Tibial nerve (tissue), 4 donors: Measurements from ENCODE around the gene USB1. TPM values are rescaled to one million over a fixed set of nuclear protein-coding genes. Genes with fewer than 3 reads are reported as not detected.

Experiments used
- DNase-seq, 2 donors: peaks; one replicate each; pipeline ENCODE4 v3.0.0-alpha.2; 2019; ENCODE audit warnings: low spot score in 2 of 2
- H3K27ac ChIP-seq, 4 donors: fragments of 200-600 bp; sonication (generic) in 3 of 4; one replicate each; pipeline ENCODE4 v1.5.1; 2017 to 2019; ENCODE audit warnings: mild to moderate bottlenecking in 1 of 4
- H3K27me3 ChIP-seq, 2 donors: fragments of 200-600 bp; sonication (generic) in 1 of 2; one replicate each; pipeline versions ENCODE4 v1.5.1 to v1.6.0; 2017 to 2019
- H3K36me3 ChIP-seq, 3 donors: fragments of 200-600 bp; sonication (generic); one replicate each; pipeline ENCODE4 v1.5.1; 2018 to 2019
- H3K4me1 ChIP-seq, 4 donors: fragments of 200-600 bp; sonication (generic) in 3 of 4; one replicate each; pipeline ENCODE4 v1.5.1; 2017 to 2019
- H3K4me3 ChIP-seq, 4 donors: fragments of 200-600 bp; sonication (generic) in 3 of 4; one replicate each; pipeline ENCODE4 v1.5.1; 2017 to 2019; ENCODE audit warnings: mild to moderate bottlenecking in 1 of 4, moderate library complexity in 1 of 4
- H3K9me3 ChIP-seq, 4 donors: fragments of 200-600 bp; sonication (generic) in 3 of 4; one replicate each; pipeline ENCODE4 v1.5.1; 2017 to 2019
- EP300 ChIP-seq, 2 donors: sonication (generic); formaldehyde crosslinking; IDR thresholded peaks; one replicate each; pipeline ENCODE4 v1.6.1; 2017; ENCODE audit warnings: antibody characterized with exemption in 2 of 2, mild to moderate bottlenecking in 1 of 2
- POLR2A ChIP-seq, 2 donors: fragments of 450-650 bp; IDR thresholded peaks; one replicate each; pipeline ENCODE4 v1.6.1; 2017; ENCODE audit warnings: antibody characterized with exemption in 2 of 2, mild to moderate bottlenecking in 2 of 2, moderate library complexity in 2 of 2
- WGBS, 2 donors: methylation state at CpG; one replicate each; pipeline ENCODE4 v1.1.5; 2018; 5-methylcytosine and 5-hydroxymethylcytosine counted together
- total RNA-seq, 4 donors: library from RNA; depleted of rRNA; stranded (reverse); fragments of >200 nt; gene quantifications; one replicate each; pipeline ENCODE4 v1.1.0, GENCODE V29; 2016
- TF ChIP-seq, protein P1 (sequence below), 5 experiments: fragments of 200-600 bp in 3 of 5; fragments of 450-650 bp in 2 of 5; sonication (generic) in 3 of 5; IDR thresholded peaks; one replicate each; pipeline ENCODE4 v1.5.1; 2016 to 2019; ENCODE audit warnings: antibody characterized with exemption in 5 of 5, mild to moderate bottlenecking in 3 of 5, moderate library complexity in 2 of 5

USB1 gene
- total RNA-seq, 4 donors from 2014 or later = 23.1 to 80.4 (median 31.6) TPM

GRCh38 chr16:57962046-57962445 is 39.2 kb upstream of the USB1 start:
- H3K27me3 ChIP-seq = no peaks in the 10 kb centered on the region
- 61 to 69% methylated on average over 5 of the region's 5 CpGs for WGBS, 2 donors
- no peak for DNase-seq
- TF ChIP-seq, protein P1, sequence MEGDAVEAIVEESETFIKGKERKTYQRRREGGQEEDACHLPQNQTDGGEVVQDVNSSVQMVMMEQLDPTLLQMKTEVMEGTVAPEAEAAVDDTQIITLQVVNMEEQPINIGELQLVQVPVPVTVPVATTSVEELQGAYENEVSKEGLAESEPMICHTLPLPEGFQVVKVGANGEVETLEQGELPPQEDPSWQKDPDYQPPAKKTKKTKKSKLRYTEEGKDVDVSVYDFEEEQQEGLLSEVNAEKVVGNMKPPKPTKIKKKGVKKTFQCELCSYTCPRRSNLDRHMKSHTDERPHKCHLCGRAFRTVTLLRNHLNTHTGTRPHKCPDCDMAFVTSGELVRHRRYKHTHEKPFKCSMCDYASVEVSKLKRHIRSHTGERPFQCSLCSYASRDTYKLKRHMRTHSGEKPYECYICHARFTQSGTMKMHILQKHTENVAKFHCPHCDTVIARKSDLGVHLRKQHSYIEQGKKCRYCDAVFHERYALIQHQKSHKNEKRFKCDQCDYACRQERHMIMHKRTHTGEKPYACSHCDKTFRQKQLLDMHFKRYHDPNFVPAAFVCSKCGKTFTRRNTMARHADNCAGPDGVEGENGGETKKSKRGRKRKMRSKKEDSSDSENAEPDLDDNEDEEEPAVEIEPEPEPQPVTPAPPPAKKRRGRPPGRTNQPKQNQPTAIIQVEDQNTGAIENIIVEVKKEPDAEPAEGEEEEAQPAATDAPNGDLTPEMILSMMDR (IDR thresholded peaks at IDR 0.05) = no peak
- TF ChIP-seq EP300 (IDR thresholded peaks at IDR 0.05) (no peak), POLR2A (IDR thresholded peaks at IDR 0.05) (no peak)
- H3K4me1 ChIP-seq = peaks cover 0 to 3% (median 0%) of the 10 kb centered on the region in 4 donors
- no peak overlapping the region for H3K4me3 ChIP-seq
- H3K27ac ChIP-seq = no peak overlapping the region
- H3K9me3 ChIP-seq = no peaks in the 10 kb centered on the region
- H3K36me3 ChIP-seq = no peaks in the 10 kb centered on the region

- H3K27ac ChIP-seq = no peak overlapping the region
- H3K36me3 ChIP-seq = no peaks in the 10 kb centered on the region
- TF ChIP-seq, protein P1 (IDR thresholded peaks at IDR 0.05) = no peak
- TF ChIP-seq EP300 (IDR thresholded peaks at IDR 0.05) = no peak
- TF ChIP-seq POLR2A (IDR thresholded peaks at IDR 0.05) = no peak
- no peaks in the 10 kb centered on the region for H3K9me3 ChIP-seq
- no peaks in the 10 kb centered on the region for H3K27me3 ChIP-seq
- no peak for DNase-seq
- no peak overlapping the region for H3K4me3 ChIP-seq
- 67 to 75% methylated on average over 9 of the region's 9 CpGs for WGBS, 2 donors
- peaks cover 0 to 3% (median 0%) of the 10 kb centered on the region in 4 donors for H3K4me1 ChIP-seq
These were observed 38.5 kb upstream of the USB1 start for GRCh38 chr16:57962756-57963155.

GRCh38 chr16:57964157-57964700 is 37.0 kb upstream of the USB1 start:
- Histone ChIP-seq H3K36me3 (no peaks in the 10 kb centered on the region), H3K27me3 (no peaks in the 10 kb centered on the region), H3K4me1 (peaks cover 0 to 3% (median 0%) of the 10 kb centered on the region in 4 donors), H3K4me3 (no peak overlapping the region), H3K9me3 (no peaks in the 10 kb centered on the region), H3K27ac (no peak overlapping the region)
- 73 to 79% methylated on average over 5 to 10 of the region's 10 CpGs for WGBS, 2 donors
- TF ChIP-seq POLR2A (IDR thresholded peaks at IDR 0.05) (no peak), EP300 (IDR thresholded peaks at IDR 0.05) (no peak)
- TF ChIP-seq, protein P1 (IDR thresholded peaks at IDR 0.05) = no peak
- DNase-seq = no peak

DNA sequence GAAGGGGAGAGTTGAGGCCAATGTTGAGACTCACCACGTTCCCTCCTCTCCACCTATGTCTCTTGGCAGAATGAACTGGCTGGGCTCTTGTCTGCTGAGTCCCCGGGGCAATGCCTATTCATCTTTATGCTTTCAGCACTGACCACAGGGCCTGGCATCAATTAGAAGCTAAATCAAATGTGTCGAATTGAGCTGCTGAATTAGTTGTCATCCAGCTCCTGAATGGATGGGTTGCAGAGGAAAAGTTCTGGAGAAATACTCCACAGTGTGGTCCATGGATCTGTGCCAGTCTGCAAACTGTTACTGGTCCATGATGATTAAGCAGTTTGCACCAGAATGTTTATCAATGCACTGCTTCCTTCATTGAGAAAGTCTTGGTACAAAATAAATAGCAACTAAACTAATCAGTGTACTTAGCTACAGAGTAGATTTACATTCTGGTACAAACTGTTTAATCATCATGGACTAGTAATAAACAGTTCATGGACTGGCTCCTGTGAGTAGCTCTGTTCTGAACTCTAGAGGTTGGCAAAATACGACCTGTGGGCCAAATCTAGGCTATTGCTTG is 34.9 kb upstream of the USB1 start:
- no peak overlapping the region for H3K27ac ChIP-seq
- DNase-seq = no peak
- H3K9me3 ChIP-seq = no peaks in the 10 kb centered on the region
- no peak for TF ChIP-seq EP300 (IDR thresholded peaks at IDR 0.05)
- TF ChIP-seq POLR2A (IDR thresholded peaks at IDR 0.05) = no peak
- TF ChIP-seq, protein P1 (IDR thresholded peaks at IDR 0.05) = no peak
- H3K4me1 ChIP-seq = peaks cover 0 to 3% (median 0%) of the 10 kb centered on the region in 4 donors
- H3K36me3 ChIP-seq = no peaks in the 10 kb centered on the region
- H3K27me3 ChIP-seq = no peaks in the 10 kb centered on the region
- 33 to 55% methylated on average over 4 of the region's 4 CpGs for WGBS, 2 donors
- H3K4me3 ChIP-seq = no peak overlapping the region

DNA sequence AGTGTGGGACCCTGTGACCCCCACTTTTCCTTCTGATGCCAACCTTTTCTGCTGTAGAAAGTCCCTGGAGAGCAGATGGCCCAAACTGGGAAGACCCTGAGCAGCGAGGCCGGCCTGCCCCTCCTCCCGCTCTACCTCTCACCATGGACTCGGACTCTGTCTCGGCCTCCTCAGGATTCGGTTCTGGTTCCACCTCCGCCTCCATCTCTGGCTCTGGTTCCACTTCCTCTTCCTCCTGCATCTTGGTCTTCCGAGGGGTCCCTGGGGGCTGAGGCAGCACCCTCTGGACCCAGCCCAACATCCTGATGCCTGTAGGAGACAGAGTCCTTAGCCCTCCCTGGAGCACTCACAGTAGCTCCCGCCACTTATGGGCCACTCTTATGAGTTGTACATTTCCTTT is 34.2 kb upstream of the USB1 start:
- no peaks in the 10 kb centered on the region for H3K36me3 ChIP-seq
- WGBS, 2 donors = 75 to 88% methylated on average over 9 of the region's 9 CpGs
- H3K4me1 ChIP-seq = peaks cover 0 to 3% (median 0%) of the 10 kb centered on the region in 4 donors
- no peaks in the 10 kb centered on the region for H3K27me3 ChIP-seq
- H3K27ac ChIP-seq = no peak overlapping the region
- no peak overlapping the region for H3K4me3 ChIP-seq
- TF ChIP-seq, protein P1 (IDR thresholded peaks at IDR 0.05) = no peak
- TF ChIP-seq EP300 (IDR thresholded peaks at IDR 0.05) (no peak), POLR2A (IDR thresholded peaks at IDR 0.05) (no peak)
- no peaks in the 10 kb centered on the region for H3K9me3 ChIP-seq
- no peak for DNase-seq
